NCI-H526 treated with DMSO at 0.1 percent for 48 hours (cell line): ENCODE measurements around the gene BMF.
A peak's percentile ranks its signal among the peaks of the same experiment; 100 is the strongest.

Experiments
- DNase-seq: peaks from one replicate; lab custom pipeline; 2025; lab: John Stamatoyannopoulos, UW

BMF gene

DNA sequence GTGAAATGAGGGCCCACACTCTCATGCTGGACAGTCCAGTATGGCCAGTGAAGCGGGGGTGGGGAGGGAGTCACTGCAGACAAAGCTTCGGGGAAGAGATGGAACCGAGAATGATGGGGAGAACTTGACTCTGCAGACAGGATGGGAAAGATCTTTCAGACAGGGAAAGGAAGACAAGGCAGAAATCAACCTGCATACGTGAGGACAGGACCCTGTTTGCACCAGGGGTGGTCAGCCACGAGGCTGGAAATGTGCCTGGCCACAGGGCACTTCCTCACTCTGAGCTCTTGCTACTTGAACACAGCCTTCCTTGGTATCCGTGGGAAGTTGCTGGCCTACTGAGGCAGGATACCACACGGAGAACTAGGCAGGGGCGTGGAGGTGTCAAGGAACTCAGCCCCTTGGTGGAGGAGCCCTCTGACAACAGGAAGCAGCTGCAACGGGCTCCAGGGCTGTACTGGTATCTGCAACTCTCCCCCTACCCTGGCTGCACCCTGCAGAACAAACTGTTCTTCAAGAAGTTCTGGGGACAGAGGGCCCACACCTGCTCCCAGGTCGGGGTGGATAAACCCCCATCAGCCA is 60.4 kb downstream of the BMF start:
- no peak for DNase-seq

DNA sequence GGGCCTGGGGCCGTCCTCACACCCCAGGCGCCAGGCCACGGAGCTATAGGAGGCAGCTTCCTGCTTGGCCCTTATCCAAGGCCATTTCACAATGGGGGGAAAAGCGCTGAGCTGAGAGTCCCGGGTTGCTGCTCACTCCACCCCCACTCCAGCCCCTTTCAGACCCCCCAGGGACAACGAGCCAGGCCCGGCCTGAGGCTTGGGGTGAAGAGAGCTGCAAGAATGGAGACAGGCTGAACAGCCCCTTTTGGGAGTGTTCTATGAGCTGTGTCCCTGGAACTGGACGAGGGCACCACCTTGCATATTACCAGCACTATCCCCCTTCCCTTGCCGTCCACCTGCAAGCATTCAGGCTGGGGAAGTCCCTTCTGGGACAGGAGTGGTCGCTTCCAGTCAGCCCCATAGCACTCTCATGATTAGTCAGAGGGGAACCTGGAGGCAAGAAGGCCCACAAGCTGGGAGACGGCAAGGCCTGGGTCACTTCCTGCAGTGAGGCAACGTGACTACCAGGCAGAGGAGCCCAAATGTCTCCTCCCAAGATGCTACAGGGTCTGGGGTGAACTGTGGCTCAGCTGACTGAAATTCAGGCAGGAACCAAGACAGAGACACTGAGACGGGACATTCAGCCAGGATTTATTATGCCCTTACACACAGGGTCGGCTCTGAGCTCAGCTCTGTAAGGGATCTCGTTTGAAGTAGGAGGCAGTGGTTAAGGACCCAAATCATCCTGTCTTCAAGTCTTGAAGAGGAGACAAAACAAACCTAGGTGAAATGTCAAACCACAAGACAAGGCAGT is 61.1 kb downstream of the BMF start:
- DNase-seq, result no peak

DNA sequence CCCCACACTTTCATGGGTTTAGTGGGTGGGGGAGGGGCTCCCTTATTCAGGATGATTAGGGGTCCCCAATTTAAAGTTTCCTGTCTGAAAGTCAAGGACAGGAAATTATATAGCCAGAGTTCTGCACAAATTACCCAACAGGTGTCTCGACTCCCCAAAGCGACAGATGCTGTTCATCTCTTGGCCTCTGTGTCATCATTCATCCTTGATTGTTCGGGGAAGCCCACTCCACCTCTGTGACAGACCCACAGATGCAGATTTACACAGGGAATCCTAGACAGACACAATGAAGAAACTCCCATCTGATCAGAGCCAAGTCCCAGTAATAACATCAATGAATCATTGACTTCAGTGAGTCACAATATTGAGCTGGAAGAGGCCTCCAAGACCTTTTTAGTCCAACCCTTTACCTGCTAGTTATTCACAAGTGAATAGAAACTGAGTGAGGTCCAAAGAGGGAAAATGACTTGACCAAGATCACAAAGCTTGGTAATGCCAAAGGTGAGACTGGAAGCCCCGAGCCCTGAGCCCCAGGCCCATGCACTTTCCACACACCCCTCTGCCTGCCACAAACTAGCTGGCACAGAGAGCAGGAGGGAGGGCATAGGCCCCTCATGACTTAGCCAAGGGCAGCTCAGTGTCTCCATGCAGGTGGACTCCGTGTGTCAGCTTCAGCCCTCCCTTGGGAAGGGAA is 61.8 kb downstream of the BMF start:
- DNase-seq, result no peak

DNA sequence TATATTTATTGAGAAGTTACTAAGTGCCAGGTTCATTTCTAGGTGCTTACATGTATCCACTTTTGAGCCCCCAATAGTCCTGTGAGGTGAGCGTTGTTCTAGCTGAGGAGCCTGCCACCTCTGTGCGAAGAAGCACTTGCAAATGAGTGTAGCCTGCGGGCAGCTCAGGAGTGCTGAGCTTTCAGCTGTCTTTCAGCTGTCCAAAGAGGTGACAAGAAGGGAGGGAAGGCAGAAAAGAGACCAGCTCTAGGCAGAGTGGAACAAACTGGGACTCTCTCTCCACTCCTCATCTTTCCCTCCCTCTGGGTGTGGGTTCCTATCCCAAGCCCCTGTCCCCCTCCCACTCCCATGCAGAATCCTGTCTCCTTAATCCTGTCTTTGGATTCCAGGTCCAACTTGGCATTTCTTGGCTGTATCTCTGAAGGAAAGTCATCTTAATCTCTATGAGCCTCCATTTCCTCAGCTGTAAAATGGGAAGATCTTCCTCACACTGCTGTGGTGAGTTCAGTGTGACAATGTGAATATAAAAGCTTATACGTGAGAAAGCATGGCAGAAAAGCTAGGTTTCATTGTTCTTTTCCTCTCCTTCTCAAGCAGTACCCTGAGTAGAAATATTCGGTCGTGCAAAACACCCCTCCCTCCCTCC is 63.0 kb downstream of the BMF start:
- peak; percentile 67 for DNase-seq

DNA sequence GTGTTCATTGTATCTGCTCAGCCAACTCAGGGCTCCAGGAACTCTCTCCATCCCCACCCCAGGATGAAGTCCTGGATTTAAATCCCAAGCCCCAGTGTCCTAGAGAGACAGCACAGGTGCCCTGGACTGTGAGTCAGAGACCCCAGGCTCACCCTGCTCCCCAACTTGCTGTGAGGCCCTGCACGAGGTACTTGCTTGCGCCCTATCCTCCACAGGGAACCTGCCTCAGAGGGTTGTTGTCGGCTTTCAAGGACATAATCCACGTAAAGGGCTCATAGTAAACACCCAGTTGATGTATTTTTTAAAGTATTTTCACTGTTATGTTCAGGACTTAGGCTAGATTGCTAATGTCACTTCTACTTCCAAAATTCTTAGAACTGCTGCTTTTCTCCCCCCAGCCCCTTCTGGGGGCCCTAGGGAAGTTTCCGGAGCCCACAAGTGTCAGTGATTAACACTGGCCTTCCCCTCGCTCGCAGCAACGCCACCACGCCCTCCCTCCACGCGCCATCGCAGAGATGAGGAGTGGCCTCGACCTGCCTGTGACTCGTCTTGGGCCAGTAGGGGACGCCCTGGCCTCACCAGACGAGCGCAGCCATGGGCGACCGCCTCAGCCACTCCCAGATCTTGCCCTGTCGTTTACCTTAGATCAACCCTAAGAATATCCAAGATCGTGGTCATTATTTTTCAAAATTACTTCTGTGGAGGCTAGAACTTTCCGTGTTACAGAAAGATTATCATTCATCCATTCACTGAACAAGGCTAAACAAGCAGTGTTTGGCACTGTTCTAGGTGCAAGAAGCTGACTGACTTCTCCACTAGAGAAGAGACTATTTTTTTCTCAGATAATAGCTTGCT is 63.7 kb downstream of the BMF start:
- DNase-seq, result peak; percentile 77

DNA sequence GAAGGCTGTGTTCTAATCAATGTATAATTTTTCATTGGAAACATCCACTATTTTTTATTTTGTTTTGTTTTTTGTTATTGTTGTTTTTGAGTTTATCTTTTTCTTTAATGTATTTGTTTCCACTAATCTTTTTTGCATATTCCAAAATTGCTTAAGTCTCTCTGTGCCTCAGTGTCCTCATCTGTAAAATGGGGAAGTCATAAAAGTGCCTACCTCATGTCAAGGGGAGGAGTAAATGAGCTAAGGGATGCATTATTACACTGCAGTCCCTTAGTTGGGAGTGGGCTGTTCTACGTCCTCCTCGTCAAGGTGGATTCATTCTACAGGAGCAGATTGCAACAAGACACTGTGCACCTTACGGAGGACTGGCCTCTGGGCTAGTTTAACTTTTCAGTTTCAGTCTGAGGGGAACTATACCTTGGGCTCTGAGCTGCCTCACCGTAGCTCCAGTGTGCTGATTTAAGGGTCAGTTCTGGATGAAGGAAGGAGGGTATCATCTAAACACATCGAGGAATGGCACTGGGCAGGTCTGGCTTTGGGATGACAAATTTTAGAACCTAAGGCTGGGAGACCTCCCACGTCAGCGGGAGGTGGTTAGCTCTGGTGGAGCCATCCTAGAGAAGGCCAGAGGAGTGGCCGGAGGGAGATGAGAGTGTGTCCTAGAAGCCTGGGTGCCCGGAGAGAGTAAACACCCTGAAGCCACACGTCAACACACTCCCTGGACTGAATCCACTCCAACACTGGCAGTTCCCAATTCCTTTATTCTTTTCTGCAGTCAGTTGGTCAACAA is 64.6 kb downstream of the BMF start:
- no peak for DNase-seq

DNA sequence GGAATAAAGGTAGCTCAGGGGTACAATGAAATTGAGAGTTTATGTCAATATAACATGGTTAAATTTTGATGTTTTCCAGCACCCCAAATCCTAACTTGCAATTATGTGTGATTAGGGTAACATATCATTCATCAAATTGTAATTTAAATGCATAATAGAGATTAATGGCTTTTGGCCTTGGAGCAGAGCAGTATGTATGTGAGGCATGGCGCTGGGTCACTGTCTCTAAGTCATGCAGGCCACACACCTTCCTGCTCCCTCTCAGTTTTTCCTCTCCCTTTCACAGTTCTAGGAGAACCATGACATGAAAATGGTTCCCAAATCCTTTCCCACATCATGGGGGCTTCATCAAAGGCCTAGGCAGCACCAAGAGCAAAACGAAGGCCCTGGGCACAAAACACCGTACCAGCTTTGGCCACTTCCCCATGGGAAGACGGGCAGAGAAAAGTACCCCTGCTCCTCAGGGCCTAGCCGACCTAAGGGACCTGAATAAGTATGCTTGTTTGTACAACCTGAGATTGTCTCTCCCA is 65.8 kb downstream of the BMF start:
- DNase-seq, result no peak

DNA sequence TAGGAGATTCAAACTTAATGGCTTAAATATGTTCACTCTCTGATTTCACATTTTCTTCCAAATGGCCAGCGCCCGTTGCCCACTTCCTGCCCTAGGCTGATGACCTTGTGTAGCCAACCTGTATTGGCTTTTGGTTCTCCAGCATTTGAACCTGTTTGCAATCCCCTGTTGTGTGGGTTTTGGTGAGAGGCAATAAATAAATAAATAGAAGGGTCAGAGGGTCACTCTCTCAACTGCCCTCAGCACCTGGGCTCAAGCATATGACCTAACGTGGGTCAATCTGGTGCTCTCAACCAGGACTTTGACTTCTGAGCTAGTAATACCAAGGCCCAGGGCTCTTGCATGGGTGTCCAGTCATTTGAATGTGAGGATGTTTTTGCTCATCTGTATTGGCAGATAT is 67.9 kb downstream of the BMF start:
- DNase-seq, result no peak

DNA sequence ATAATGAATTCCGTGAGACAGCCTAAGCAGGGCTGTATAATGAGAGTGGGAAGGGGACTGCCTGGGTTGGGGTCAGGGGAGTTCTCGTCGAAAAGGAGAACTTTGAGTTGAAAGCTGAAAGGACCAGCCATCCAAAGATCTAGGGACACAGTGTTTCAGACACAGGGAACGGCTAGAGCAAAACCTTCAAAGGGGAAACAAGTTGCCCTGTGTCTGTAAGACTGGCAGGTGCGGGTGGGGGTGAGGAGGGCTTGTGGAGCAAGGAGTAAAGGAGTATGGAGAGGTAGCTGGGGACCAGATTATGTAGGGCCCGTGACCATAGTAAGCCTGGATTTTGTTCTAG is 68.4 kb downstream of the BMF start:
- no peak for DNase-seq

DNA sequence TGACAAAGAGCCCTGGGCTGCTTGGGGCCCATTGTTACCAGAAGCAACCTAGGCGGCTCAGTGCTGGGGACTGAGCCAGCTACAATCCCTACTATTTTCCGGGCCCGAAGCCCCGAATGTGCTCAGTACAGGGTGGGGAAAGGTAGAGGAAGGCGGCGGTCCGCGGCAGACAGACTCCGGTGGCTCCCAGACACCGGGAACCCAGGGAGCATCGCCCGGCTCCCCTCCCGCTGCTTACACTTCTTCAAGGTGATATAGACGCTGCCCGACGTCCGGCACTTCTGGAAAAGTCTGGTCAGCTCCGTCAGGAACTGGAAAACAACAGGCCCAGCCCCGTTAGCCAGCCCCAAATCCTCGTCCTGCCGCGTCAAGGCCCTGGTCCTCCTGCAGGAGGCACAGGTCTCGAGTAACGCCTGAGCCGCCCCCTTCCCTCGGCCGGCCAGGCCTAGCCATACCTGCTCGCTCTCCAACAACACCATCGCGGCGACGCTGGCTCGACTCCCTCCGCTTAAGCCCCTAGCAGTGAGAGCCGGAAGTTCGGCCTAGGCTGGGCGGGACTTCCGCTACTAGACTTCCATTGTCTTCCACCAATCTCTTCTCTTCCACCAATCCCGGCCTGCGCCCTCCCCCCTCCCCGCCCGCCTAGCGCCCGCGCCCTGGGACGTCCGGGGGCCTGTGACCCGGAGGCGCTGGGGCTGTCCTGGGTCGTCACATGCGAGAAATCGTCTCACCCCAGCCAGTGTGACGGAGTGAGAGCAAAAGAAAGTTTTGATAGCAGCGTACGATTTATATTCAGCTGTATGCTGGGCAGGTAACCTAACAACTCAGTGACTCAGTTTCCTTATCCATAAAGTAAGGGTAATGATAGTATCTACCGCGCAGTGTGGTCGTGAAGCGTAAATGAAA is 69.8 kb downstream of the BMF start, which contains the start of gene SRP14:
TSS of gene SRP14 (minus strand) at position 544 of the 906 bp plus-strand sequence. CDS start at position 479, 65 bp downstream.
- DNase-seq, result peak; percentile 87

DNA sequence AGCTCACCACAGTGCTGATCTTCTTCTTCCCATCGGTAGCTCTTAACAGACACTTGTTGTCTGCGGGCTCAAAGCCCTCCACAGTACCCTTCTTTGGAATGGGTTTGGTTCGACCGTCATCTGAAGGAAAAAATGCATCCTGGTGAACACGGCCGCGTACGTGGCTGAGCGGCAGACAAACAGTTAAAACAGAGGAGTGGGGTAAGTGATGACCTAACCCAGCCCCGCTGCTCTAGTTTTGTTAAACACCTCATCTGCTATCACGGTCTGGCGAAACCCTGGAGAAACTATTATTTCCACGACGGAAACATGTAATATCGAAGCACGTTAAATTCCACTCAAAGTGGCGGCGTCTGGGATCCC is 70.4 kb downstream of the BMF start:
- DNase-seq, result no peak
